ENCODE results near the gene CYTH3. TPM values are rescaled to one million over a fixed set of nuclear protein-coding genes. Genes with fewer than 3 reads are reported as not detected.

Gene CYTH3
- total and polyA plus RNA-seq, 2 of the 13 experiments (the other 11 are each of a cell fraction or from before 2014, with no cell fraction given), result 3.1 to 3.8 TPM

GRCh38 chr7:6232116-6232515 is 40.3 kb downstream of the CYTH3 start:
- no peak for FAIRE-seq
- no peaks in the 10 kb centered on the region for H3K9me3 ChIP-seq (ENCODE audit: low read length)
- ChIA-PET CTCF (ENCODE audit: low intra/inter-chr PET ratio, low total read pairs) (no interaction called here), POLR2A (no interaction called here)
- in situ Hi-C loops (cut with HindIII; ENCODE audit: extremely low pct_ligation_motif_present, low pct_unique_long_range_greater_than_20kb), result no loop called here
- no peak for DNase-seq (ENCODE audit: low spot score)
- no peaks in the 10 kb centered on the region for H3K79me2 ChIP-seq (ENCODE audit: insufficient read depth, low read length)
- H2AFZ ChIP-seq (ENCODE audit: low read length), result no peak overlapping the region
- no peak overlapping the region for H3K4me2 ChIP-seq (ENCODE audit: low read depth, low read length)
- ATAC-seq, result no peak
- no peak for TF ChIP-seq GTF2F1 (IDR thresholded peaks at IDR 0.05; ENCODE audit: low read length)
- TF ChIP-seq CEBPG (CRISPR knock-in tag; IDR thresholded peaks at IDR 0.05), result no peak
- no peak for TF ChIP-seq GPN1 (CRISPR knock-in tag; IDR thresholded peaks at IDR 0.05; ENCODE audit: borderline replicate concordance)
- no peak for TF ChIP-seq FOXC1 (CRISPR knock-in tag; IDR thresholded peaks at IDR 0.05; ENCODE audit: borderline replicate concordance)
- TF ChIP-seq GPBP1L1 (CRISPR knock-in tag; IDR thresholded peaks at IDR 0.05), result no peak
- no peak for TF ChIP-seq MTERF4 (CRISPR knock-in tag; IDR thresholded peaks at IDR 0.05)
- no peak for TF ChIP-seq ARID3A (IDR thresholded peaks at IDR 0.05; ENCODE audit: low read depth, low read length)
- TF ChIP-seq ZNF749 (CRISPR knock-in tag; IDR thresholded peaks at IDR 0.05; ENCODE audit: borderline replicate concordance), result no peak
- no peak for TF ChIP-seq HES4 (CRISPR knock-in tag; IDR thresholded peaks at IDR 0.05; ENCODE audit: borderline replicate concordance)
- no peak for TF ChIP-seq BRCA1 (CRISPR knock-in tag; IDR thresholded peaks at IDR 0.05)
- TF ChIP-seq DDIT3 (CRISPR knock-in tag; IDR thresholded peaks at IDR 0.05), result no peak
- TF ChIP-seq ZNF572 (CRISPR knock-in tag; IDR thresholded peaks at IDR 0.05), result no peak
- no peak for TF ChIP-seq SP1 (IDR thresholded peaks at IDR 0.05)
- no peak for TF ChIP-seq SP1 (CRISPR knock-in tag; IDR thresholded peaks at IDR 0.05)
- TF ChIP-seq FOXO4 (CRISPR knock-in tag; conservative IDR thresholded peaks at IDR 0.05), result no peak
- TF ChIP-seq ZBED4 (CRISPR knock-in tag; IDR thresholded peaks at IDR 0.05; ENCODE audit: borderline replicate concordance), result no peak
- TF ChIP-seq ZNF570 (CRISPR knock-in tag; IDR thresholded peaks at IDR 0.05; ENCODE audit: borderline replicate concordance), result no peak
- no peaks in the 10 kb centered on the region for H3K36me3 ChIP-seq (replicated peaks in 1 of 2; ENCODE audit: control insufficient read depth in 1 of 2, insufficient read depth in 2 of 2, low read length in 2 of 2)
- WGBS (ENCODE audit: low lambda C conversion rate), result 51% methylated on average over 3 of the region's 3 CpGs
- H3K27me3 ChIP-seq (ENCODE audit: control insufficient read depth in 1 of 2, insufficient read depth in 2 of 2, low read length in 2 of 2), result peaks cover 5 to 60% of the 10 kb centered on the region in 2 experiments; a peak in 4 of 5 replicates
- no peak overlapping the region for H3K4me3 ChIP-seq (replicated peaks in 1 of 3; ENCODE audit: insufficient read depth in 1 of 3, low read depth in 2 of 3, low read length in 3 of 3)
- H3K4me1 ChIP-seq (ENCODE audit: insufficient read depth, low read length), result no peaks in the 10 kb centered on the region
- intact Hi-C loops (cut with micrococcal nuclease; ENCODE audit: unreplicated experiment), result no loop called here
- no peak overlapping the region for H3K27ac ChIP-seq (ENCODE audit: extremely low read length, insufficient read depth, low read length)
- H4K20me1 ChIP-seq (ENCODE audit: insufficient read depth, low read length), result peaks cover 27% of the 10 kb centered on the region
- BruUV-seq (replicated peaks), result no TSS peak
- no peak overlapping the region for H3K9ac ChIP-seq (ENCODE audit: insufficient read depth, low read depth, low read length)
